Activated CD8-positive, alpha-beta memory T cell treated with anti-CD3 and anti-CD28 coated beads, Interleukin-2, amount 50 U/mL, for 24 hours (primary cell): ENCODE measurements around the gene LAMC3.
"Not testable (repeated sequence)": the region's sequence is repeated elsewhere in the genome, so short reads cannot be mapped to it uniquely, and the experiment has no call there.

Experiments used
- DNase-seq: peaks from one replicate; pipeline ENCODE4 v3.0.0-alpha.2; 2020; ENCODE audit errors: extremely low read depth

The LAMC3 gene

GRCh38 chr9:131097126-131097947 is 88.4 kb downstream of the LAMC3 start:
- no peak for DNase-seq

- DNase-seq, result no peak
Observed at GRCh38 chr9:131097948-131098278, 88.9 kb downstream of the LAMC3 start.

DNA sequence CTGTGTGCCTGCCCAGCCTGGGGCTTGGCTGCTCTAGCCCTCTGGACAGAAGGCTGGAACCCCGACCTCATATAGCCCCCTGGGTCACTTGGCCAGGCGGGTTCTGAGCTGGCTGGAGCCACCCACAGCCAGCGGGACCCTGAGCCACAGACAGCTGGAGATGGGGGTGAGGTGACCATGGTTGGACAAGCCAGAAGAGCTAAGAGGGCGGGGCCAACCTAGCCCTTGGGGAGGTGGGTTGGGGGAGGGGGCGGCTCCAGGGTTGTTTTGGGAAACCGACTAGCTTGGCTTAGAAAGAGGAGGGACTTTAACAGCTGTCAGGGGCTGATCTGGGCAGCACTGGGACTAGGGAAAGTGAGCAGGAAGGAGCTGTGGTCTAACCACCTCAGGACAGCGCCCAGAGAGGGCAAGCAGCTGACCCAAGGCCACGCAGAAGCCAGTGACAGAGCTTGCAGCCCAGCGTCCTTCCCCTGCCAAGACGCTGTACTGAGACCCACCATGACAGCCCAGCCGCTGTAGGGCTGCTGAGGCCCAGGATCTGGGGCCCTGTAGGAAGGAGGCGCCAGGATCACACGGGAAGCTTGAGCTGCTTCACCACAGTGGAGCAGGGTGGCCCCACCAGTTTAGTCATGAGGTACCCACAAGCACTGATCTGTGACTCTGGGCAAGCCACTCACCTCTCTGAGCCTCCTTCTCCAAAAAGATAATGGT is 89.6 kb downstream of the LAMC3 start:
- no peak for DNase-seq

DNA sequence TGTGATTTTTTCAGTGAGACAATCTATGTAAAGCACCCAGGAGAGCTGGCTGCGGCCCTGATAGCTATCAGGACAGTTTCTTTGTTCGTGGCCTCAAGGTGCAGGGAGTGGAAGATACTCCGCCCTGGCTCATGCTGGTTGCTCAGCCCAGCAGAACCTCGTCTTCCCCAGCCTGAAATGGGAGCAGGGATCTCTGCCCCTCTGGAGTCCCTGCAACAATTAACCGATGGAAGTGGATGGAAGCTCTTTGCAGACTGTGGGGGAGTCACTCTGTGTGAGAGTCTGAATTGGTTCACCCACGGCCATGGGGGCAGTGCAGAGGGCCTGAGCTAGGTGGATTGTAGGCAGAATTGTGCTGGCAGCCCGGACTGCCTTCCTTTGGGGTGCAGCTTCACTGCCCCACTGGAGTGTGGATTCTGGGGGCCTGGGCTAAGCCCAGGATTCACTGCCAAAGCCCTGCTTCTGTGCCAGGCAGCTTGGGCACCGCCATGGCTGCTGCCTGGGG is 90.2 kb downstream of the LAMC3 start:
- no peak for DNase-seq

- not testable (repeated sequence) for DNase-seq
Observed at GRCh38 chr9:131099845-131100244, 90.9 kb downstream of the LAMC3 start.

GRCh38 chr9:131100445-131100844 is 91.5 kb downstream of the LAMC3 start:
- no peak for DNase-seq

GRCh38 chr9:131101207-131101964 is 92.4 kb downstream of the LAMC3 start:
- DNase-seq, result no peak

DNA sequence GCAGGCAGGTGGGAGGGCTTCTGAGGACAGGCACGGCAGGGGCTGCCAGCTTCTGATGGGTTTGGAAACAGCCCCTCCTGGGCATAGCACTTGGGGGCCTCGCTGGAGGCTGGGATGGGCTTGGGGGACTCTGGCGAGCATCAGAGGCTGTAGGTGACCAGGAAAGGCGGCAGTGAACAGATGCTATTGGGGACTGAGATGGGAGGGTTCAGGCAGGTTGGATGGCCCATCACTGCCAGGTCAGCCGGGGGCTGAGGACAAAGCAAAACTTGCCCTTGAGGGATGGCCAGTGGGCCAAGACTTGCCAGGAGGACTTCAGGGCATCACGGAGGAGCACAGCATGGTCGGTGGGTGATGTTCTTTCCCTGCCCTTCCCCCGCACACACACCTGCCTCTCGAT is 94.0 kb downstream of the LAMC3 start:
- DNase-seq, result no peak

GRCh38 chr9:131103535-131103934 is 94.6 kb downstream of the LAMC3 start:
- no peak for DNase-seq

- DNase-seq, result no peak
Observed at GRCh38 chr9:131104016-131104740, 95.2 kb downstream of the LAMC3 start.

DNA sequence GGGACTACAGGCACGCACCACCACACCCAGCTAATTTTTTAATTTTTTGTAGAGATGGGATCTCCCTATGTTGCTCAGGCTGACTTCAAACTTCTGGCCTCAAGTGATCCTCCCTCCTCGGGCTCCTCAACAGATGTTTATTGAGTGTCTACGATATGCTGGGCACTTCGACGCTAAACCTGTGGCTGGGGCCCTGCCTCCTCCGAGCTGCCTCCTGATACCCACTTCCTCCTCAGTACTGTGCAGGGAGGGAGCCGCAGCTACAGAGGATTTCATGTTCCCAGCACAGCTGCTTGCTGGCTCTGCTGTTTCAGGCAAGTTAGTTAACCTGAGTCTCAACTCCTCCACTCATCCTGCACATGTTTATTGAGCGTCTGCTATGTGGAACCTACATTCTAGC is 97.0 kb downstream of the LAMC3 start:
- DNase-seq, result no peak

GRCh38 chr9:131107760-131108159 is 98.8 kb downstream of the LAMC3 start:
- DNase-seq, result no peak

DNA sequence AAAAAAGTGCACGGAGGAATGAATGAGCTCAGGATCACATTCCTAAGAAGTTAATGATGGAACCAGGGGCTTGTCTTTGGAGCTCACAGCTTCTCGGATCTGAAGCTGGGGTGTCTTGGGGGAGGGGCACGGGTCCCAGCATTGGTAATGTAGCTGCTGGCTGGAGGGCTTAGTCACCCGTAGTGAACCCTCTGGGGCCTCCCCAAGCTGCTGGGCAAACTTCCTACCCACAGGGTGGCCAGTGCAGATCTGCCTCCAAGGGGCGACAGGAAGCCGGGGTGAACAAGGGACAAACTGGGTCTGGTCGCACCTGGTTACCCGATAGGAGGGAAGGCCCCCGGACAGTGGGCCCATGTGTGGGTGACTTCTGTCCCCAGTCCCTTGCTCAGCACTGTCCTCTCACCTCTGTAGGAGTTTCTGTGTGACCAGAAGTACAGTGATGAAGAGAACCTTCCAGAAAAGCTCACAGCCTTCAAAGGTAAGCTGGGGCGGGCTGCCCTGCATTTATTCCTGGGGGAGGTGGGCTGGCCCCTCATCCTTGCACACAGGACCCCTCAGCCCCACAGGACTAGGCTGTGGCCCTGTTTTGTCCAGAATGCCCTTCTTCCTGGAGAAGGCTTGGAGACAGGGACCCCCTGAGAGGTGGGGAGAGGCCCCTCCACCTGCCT is 102.3 kb downstream of the LAMC3 start:
- DNase-seq, result no peak

GRCh38 chr9:131111854-131112311 is 102.9 kb downstream of the LAMC3 start:
- DNase-seq, result no peak

DNA sequence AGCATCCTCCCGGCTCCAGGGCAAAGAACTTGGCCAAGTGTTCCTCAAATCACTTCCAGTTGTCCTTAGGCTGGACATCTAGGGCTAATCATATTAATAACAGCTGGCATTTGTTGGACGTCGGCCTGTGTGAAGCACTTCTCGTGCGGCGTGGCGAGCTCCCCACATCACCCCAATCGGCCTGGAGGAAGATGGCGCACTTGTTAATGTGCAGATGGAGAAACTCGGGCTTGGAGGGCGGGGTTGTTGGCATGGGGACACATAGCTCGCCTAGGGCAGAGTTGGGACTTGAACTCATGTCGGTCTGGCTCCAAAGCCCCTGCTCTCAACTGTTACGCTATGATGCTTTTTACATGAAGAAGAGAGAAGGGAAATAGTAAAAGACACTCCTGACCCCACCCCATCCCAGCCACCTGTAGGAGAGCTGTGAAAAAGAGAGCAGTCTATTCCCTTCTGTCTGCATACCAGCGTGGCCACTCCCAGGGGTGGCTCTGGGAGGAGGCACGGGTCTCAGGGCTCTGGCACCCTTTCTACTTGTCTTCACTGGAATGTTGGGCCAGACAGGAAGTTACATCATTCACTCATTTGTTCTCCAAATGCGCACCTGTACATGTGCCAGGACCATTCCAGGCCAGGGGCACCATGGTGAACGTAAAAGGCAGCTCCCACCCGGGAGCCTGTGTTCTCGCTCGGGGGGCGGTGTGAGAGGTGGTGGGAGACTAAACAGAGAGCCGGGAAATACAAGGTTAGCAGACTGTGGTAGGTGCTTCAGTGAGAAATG is 103.6 kb downstream of the LAMC3 start:
- DNase-seq, result no peak

DNA sequence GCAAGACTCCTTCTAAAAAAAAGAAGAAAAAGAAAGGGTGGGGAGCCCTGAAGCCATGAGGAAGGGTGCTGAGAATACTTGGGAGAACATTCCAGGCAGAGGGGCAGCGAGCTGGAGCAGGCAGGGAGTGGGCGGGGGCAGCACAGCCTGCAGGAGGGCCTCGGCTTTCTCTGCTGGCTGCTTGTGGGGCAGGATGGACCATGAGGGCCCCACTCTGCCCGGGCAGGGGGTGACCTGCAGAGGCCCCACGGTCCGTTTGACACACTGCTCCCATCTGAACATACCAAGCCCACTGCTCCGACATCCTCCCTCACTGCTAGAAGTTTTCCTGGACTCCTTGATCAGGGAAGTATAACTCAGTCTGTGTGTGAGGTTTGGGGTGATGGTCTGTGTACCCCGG is 104.7 kb downstream of the LAMC3 start:
- no peak for DNase-seq

DNA sequence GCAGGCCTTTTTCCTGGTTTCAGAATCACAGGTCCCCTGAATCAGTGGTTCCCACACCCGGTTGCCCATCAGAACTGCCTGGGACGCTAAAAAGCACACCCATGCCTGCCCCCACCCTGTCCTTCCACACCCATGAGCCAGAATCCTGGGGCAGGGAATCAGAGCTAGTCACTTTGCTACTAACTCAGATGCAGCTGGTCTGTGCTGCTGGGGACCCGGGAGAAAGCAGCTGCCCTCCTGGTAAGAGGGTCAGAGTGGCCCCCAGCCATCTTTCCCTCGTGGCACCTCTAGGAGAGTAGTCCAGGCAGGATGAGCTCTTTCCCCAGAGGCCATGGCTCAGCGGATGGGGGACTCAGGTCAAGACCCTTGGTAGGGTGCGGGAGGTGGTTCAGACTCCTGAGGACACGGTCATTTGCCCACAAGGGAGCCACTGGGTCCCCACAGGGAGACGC is 105.1 kb downstream of the LAMC3 start:
- no peak for DNase-seq

GRCh38 chr9:131115360-131115742 is 106.4 kb downstream of the LAMC3 start:
- DNase-seq, result not testable (repeated sequence)

DNA sequence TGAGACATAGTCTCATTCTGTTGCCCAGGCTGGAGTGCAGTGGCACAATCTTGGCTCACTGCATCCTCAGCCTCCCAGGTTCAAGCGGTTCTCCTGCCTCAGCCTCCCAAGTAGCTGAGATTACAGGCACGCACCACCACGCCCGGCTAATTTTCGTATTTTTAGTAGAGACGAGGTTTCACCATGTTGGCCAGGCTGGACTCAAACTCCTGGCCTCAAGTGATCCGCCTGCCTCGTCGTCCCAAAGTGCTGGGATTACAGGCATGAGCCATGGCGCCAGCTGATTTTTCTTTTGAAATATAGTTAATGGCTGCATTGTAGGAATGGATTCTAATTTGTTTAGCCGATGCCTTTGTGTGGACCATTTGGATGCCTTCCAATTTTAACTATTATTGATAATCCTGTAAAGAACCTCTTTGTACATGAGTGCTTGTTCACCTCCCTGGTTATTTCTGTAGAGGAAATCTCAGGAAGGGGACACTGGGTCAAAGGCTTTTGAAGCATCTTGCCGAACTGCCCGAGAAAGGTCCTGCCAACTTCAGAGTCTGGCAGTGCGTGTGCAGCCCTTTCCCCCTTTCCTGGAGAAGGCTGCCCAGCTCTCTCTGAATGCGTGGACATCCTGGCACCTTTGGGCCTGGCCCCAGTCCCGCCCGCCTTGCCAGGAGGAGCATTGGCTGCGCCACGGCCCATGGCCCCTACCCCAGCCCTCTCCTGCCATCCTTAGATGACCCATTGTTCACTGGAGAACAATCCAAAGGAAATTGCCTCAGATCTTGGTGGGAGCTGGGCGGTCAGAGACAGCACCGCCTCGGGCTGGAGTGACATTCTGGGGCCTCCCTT is 107.5 kb downstream of the LAMC3 start:
- DNase-seq, result no peak
